HG02759 (cell line): ENCODE results near the gene PARG.
"Not testable (repeated sequence)": the region's sequence is repeated elsewhere in the genome, so short reads cannot be mapped to it uniquely, and the experiment has no call there.

Source experiments
- ATAC-seq: cut with Tn5 transposase; IDR thresholded peaks from one replicate; pipeline ENCODE4 v1.9.1; 2021; ENCODE audit warnings: mild to moderate bottlenecking, moderate library complexity; ENCODE audit not compliant: unreplicated experiment

The PARG gene

DNA sequence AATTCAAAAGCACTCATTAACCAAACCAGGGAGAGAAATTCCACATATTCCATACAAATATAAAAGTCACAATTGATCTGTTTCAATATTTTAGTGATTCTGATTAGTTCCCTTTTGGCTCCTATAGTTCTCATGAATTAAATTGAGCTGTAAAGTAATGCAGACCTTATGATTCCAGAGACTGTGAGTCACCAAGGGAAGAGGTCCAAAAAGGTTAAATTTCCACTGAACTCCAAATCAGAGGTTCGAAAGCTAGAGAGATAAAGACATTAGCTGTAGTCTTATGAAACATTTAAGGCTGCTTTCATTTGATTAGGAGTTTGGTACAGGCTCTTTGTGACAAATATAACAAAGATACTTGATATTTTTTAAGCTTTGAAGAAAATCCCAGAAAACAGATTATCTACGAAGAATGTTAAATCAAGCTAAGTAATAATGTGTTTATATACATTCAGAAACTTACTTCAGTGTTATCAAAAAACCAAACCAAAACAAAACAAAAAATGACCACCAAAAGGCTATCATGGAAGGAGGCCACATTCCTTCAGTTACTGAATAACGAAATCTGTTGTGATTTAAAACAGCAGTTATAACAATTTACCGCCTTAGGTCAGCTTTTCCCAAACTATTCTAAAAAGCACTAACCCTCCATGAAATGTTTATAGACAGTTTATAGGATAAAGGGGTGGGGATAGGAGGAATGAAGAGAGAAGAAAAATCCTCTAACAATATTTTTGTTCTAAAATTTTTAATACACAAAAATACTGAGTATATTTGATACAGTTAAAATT, 33.3 kb downstream of the PARG start:
- not testable (repeated sequence) for ATAC-seq

- not testable (repeated sequence) for ATAC-seq
These were observed 38.0 kb downstream of the PARG start for GRCh38 chr10:49903829-49904228.

DNA sequence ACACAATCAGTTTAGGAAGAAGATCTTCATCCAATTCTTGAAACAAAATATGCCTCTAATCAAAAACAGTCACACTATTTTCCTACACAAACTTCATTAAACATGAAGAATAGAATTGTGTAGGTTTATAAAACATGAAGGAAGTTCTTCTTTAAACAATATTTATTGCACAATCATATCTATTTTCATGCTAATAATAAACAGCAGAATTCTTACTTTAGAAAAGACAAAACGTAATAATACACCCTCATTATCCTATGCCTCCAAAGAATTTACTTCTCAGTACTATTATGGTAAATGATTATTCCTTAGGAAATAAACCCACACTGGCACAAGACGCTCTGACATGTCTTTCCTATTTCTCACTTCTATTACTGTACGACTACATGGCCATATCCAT, 41.4 kb downstream of the PARG start:
- ATAC-seq, result not testable (repeated sequence)

DNA sequence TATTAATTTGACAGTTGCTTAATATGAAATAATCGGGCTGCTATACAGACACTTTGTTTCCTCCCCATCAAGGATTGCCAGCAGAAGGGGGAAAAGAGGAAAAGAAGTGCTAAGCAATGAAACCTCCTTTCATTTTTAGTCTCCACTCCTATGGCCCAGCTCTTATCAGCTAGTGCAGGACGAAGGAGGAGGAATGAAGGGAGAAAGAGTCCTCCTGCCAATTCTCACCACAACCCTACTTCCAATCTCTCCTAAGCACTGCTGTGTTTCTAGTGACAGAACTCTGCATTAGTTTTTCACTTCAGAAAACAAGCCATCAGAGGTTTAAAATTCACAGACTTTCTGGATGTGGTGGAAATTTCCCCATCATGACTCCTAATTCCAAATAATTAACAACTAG, 41.8 kb downstream of the PARG start:
- ATAC-seq, result not testable (repeated sequence)

DNA sequence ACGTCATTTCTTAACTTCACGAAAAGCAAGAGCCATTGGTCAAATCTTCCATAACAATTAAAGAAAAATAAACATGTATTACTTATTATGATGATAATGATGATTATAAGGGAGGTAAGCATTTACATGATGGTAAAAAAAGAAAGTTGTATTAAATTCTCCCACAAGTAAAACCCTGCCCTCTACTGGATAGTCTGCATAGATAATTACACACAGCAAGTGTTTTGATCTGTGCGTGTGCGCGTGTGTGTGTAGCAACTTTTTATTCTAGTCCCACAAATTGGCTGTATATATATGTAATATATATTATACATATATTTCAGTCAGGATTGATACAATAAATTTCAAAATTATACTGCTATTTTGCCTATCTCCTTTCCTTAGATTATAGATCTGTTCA, 51.8 kb downstream of the PARG start:
- not testable (repeated sequence) for ATAC-seq

DNA sequence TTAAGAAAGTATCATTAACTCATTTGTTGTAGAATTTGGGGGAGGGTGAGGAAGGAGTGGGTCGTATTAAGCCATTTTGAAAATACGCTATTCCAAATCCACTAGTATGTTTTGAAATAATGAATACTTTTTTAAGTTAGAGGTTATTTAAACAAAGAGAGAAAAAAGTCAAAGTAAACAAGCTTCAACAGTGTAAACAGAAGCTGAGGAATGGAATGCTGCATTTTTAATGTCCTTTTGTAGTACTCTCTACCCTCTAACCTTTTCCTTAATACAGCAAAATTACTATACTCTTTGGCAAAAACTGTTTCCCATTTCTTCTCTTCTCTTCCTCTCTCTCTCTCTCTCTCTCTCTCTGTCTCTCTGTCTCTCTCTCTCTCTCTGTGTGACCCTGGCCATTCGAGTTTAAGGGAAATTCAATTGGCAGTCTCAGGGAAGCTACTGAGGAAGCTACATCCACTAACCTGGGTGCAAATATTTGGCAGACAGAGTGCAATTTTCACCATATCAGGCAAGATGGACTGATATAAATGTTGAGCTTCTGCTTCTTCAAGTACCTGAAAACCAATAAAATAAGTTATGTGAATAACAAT, 57.0 kb downstream of the PARG start:
- not testable (repeated sequence) for ATAC-seq

- ATAC-seq, result not testable (repeated sequence)
These were observed 58.0 kb downstream of the PARG start for GRCh38 chr10:49883852-49884251.

- ATAC-seq, result not testable (repeated sequence)
These were observed 59.5 kb downstream of the PARG start for GRCh38 chr10:49882327-49882726.

DNA sequence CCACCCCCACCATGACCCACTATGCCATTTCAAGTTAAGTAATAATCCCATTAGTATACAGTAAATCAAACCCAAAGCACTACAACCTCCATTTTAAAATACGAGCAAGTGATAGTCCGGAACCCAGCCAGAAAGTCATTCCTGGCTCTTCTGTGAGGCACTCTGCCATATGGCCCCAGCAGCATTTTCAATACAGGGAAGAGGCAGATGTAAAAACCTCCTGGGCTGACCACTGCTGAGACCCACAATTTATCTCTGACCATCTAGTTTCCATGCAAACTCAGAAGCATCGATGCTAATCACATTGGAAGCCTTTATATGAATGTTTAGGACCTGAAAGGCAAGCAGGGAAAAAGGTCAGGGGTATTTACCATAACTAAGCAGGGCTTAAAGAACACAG, 69.1 kb downstream of the PARG start:
- not testable (repeated sequence) for ATAC-seq

GRCh38 chr10:49871462-49871861, 70.4 kb downstream of the PARG start:
- not testable (repeated sequence) for ATAC-seq

GRCh38 chr10:49859933-49860332, 81.9 kb downstream of the PARG start:
- not testable (repeated sequence) for ATAC-seq

- not testable (repeated sequence) for ATAC-seq
These were observed 83.0 kb downstream of the PARG start for GRCh38 chr10:49858697-49859382.

GRCh38 chr10:49849520-49849919, 92.3 kb downstream of the PARG start:
- ATAC-seq, result not testable (repeated sequence)

GRCh38 chr10:49844775-49845595, 96.8 kb downstream of the PARG start:
- no peak for ATAC-seq

DNA sequence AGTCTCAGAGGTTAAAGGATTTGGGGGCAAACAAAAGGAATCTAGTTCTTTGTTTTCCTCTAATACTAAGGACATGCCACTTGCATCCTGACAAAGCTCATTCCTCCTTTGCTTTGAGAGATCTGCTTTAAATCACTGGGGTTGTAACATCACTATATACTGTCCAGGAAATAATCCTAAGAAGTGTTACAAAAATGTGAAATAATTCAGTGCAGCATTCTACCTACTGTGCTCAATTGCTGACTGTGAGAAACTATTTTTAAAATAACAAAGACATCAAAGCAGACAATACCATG, 99.5 kb downstream of the PARG start:
- ATAC-seq, result not testable (repeated sequence)

- no peak for ATAC-seq
These were observed 100.1 kb downstream of the PARG start for GRCh38 chr10:49841615-49842332.

DNA sequence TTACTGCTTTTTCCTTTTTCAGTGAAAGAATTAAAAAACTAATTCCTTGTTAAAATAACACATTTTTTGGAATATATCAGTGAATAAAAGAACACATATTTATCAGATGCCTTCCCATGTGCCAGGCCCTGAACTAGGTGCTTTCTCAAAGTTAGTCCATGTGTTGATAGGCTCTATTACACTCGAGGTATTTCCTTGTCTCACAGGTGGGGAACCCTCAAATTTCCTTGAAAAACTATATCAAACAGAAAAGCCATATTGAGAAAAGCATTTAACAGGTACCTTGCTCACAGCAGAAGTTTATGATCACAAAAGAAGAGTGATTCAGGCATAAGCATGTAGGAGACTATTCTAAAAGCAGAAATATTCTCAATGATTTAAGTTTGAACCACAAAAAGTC, 104.1 kb downstream of the PARG start:
- ATAC-seq, result no peak

DNA sequence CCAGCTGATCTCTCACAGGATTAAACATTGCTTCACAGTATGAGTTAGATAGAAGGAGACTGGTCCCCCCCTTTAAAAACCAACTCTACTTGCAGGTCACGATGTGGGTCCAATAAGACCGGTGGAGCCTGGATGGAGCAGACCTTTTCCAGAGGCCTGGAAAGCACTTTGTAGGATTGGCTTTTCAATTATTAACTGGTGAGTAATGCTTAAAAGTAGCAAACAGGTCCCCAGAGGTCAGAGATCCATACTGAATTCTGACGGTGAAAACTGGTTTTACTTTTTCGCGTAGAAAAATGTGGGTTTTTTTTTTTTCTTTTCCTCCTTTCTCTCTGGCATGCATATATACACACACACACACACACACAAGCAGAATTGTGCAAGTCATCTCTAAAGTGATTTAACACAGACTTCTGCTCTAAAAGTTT, 104.8 kb downstream of the PARG start:
- ATAC-seq, result no peak

DNA sequence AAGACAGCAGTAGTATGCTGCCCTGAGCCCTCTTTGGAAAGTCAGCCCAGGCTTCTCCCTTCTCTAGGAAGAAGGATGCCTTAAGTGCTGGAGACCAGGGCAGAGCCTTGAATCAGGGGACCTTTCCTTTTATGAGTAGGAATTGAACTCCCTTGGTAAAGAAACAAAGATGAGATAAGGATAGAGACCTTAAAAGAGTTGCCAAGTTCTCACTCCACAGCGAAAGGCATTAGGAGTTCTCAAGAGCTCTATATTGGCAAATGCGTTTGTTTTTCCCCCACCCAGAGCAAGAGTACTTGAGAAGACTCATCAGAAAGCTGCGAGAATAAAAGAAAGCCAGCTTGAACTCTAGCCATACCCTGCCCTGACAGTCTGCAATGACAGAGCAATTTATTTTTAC, 106.9 kb downstream of the PARG start:
- no peak for ATAC-seq

DNA sequence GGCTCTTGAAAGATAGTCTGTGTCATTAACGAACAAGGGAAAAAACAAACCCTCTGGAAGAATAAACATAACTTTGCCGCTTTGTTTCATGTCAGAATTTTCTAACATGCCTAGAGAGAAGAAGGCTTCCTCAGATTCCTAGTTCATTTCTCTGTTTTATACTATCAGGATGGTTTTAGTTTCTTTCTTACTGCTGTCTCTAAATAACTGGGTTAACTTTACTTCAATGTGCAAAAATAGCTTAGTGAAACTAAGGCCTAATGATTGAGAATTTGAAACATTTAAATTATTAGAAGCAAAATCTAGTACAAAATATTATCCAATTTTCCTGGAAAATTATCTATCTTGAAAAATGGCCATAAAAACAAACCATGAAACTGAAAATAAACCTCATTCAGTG, 107.6 kb downstream of the PARG start:
- ATAC-seq, result no peak

DNA sequence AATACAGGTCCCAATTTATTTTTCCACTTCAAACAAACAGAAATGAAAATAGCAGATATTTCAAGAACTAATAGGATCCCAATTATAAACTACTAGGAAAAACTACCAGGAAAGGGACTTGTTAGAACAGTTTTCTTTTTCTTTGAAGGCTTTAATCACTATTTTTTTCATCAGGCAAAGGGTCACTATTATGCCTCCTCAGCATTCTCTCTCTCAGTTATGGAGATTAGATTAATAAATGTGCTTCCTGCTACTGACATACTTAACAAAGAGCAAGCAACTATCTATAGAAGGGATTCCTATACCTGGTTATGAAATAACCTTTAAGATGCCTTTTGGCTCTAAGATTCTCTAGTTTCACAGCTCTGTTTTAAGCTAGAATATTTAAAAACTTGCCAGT, 108.7 kb downstream of the PARG start:
- no peak for ATAC-seq
